ENCODE results near the gene RNF144A. TPM values are rescaled to one million over a fixed set of nuclear protein-coding genes. Genes with fewer than 3 reads are reported as not detected.
A peak's percentile ranks its signal among the peaks of the same experiment; 100 is the strongest.

The RNF144A gene
- total and polyA plus RNA-seq, 7 donors = 2.4 to 15.6 (median 8.7) TPM

GRCh38 chr2:7053650-7054265 lies 136.5 kb downstream of the RNF144A start:
- intact Hi-C loops (cut with DNase I) = no loop called here
- WGBS, 3 donors = 26 to 40% (median 36%) methylated on average over 6 of the region's 6 CpGs
- peak in 1 of 4 donors; percentile 60 for ATAC-seq
- Histone ChIP-seq H3K4me3 (no peak overlapping the region), H3K27me3 (ENCODE audit: insufficient read depth in 3 of 3, low read length in 2 of 3) (peaks cover 0 to 1% (median 0%) of the 10 kb centered on the region in 3 donors), H3K36me3 (ENCODE audit: insufficient read depth in 1 of 2, low read depth in 1 of 2) (no peaks in the 10 kb centered on the region), H3K4me1 (no peaks in the 10 kb centered on the region), H3K27ac (no peak overlapping the region), H3K9me3 (no peaks in the 10 kb centered on the region)
- DNase-seq = no peak
- TF ChIP-seq CTCF (IDR thresholded peaks at IDR 0.05) = no peak

GRCh38 chr2:7057865-7058400 lies 140.7 kb downstream of the RNF144A start:
- Histone ChIP-seq H3K36me3 (ENCODE audit: insufficient read depth in 1 of 2, low read depth in 1 of 2) (no peaks in the 10 kb centered on the region), H3K27ac (no peak overlapping the region), H3K27me3 (ENCODE audit: insufficient read depth in 3 of 3, low read length in 2 of 3) (no peaks in the 10 kb centered on the region), H3K4me3 (no peak overlapping the region), H3K4me1 (no peaks in the 10 kb centered on the region), H3K9me3 (no peaks in the 10 kb centered on the region)
- DNase-seq = no peak
- WGBS, 3 donors = 72 to 80% (median 73%) methylated on average over 4 of the region's 4 CpGs
- TF ChIP-seq CTCF (IDR thresholded peaks at IDR 0.05) = no peak
- intact Hi-C loops (cut with DNase I) = no loop called here
- no peak for ATAC-seq

- ATAC-seq (no peak), DNase-seq (no peak)
- intact Hi-C loops (cut with DNase I) = no loop called here
- Histone ChIP-seq H3K4me1 (no peaks in the 10 kb centered on the region), H3K27ac (no peak overlapping the region), H3K4me3 (no peak overlapping the region), H3K9me3 (peaks cover 3% of the 10 kb centered on the region), H3K27me3 (ENCODE audit: insufficient read depth in 3 of 3, low read length in 2 of 3) (no peaks in the 10 kb centered on the region), H3K36me3 (ENCODE audit: insufficient read depth in 1 of 2, low read depth in 1 of 2) (no peaks in the 10 kb centered on the region)
- no peak for TF ChIP-seq CTCF (IDR thresholded peaks at IDR 0.05)
- 41 to 43% (median 42%) methylated on average over 2 of the region's 2 CpGs for WGBS, 3 donors
Observed at GRCh38 chr2:7060156-7060555, 142.9 kb downstream of the RNF144A start.

DNA sequence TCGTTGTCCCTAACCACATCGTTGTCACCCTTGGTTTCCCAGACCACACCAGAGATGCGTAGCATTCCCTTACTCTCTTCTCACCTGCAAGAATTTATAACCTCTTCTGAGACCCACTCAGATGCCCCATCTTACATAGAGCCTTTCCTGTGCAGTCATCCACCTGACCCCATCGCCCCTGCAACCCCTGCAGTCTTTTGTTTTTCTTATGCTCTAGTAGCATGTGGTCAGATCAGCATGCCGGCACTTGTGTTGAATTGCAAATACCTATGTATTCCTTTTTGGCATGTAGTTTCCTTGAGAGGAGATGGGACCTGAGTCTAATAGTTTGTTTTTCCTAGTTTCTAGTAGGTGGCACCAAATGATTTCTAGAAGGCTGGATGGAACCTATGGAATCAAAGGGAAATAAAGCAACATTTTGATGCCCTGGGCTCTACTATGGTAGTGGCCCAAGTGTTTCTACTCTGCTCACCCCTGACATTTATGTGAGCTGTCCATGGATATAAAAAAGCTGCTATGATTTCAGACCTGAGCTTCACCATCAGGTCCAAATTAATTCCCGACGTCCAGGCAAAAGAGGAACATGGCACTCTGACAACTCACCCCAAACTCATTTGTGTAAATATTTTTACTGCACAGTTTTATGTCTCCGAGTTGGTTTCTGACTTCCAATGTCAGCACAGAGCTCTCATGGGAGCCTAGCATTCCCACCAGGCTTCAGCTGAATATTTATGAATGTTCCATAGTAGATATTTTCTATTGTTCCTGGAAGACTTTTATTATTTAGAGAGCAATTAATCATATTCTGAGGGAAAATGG lies 143.6 kb downstream of the RNF144A start:
- Histone ChIP-seq H3K27me3 (ENCODE audit: insufficient read depth in 3 of 3, low read length in 2 of 3) (no peaks in the 10 kb centered on the region), H3K4me3 (no peak overlapping the region), H3K27ac (no peak overlapping the region), H3K4me1 (no peaks in the 10 kb centered on the region), H3K9me3 (peaks cover 3% of the 10 kb centered on the region), H3K36me3 (ENCODE audit: insufficient read depth in 1 of 2, low read depth in 1 of 2) (no peaks in the 10 kb centered on the region)
- ATAC-seq (no peak), DNase-seq (no peak)
- WGBS, 3 donors = 80 to 88% (median 81%) methylated on average over 8 of the region's 8 CpGs
- no peak for TF ChIP-seq CTCF (IDR thresholded peaks at IDR 0.05)
- intact Hi-C loops (cut with DNase I) = no loop called here

All from psoas muscle (tissue), 8 donors.